ENCODE results near the gene ALDOA. TPM values are rescaled to one million over a fixed set of nuclear protein-coding genes. Genes with fewer than 3 reads are reported as not detected.

The ALDOA gene
- 439 and 543 TPM in 2 replicates for total RNA-seq

GRCh38 chr16:30065102-30065942 lies at the start of gene ALDOA:
ALDOA (plus strand) TSS chr16:30065760; CDS start chr16:30066898, 1,138 bp downstream.

GRCh38 chr16:30022887-30023286 lies 42.7 kb upstream of the ALDOA start, which contains the start of gene C16orf92:
C16orf92 (plus strand) TSS chr16:30023198; CDS start chr16:30023341, 143 bp downstream.

GRCh38 chr16:30030841-30031413 lies 34.6 kb upstream of the ALDOA start, which contains the start of gene TLCD3B:
TLCD3B (minus strand) TSS chr16:30031271; CDS start chr16:30030527, 744 bp downstream.

GRCh38 chr16:30075503-30076275 lies 10.1 kb downstream of the ALDOA start, which contains the start of gene PPP4C:
PPP4C (plus strand) TSS chr16:30075994; CDS start chr16:30076378, 384 bp downstream.

GRCh38 chr16:30091474-30092372 lies 26.2 kb downstream of the ALDOA start, which contains the start of gene TBX6:
TBX6 (minus strand) TSS chr16:30091924; CDS start chr16:30091193, 731 bp downstream.

GRCh38 chr16:30096105-30096861 lies 30.7 kb downstream of the ALDOA start, which contains the start of gene YPEL3:
YPEL3 (minus strand) TSS chr16:30096213; CDS start chr16:30095482, 731 bp downstream.

GRCh38 chr16:30113031-30113710 lies 47.6 kb downstream of the ALDOA start, which contains the start of gene GDPD3:
GDPD3 (minus strand) TSS chr16:30113537; CDS start chr16:30113478, 59 bp downstream.

Other genes starting within 250 kb of the ALDOA start
- gene PAGR1, start 249.6 kb upstream of the ALDOA start, total RNA-seq, result 15.4 and 21.0 TPM in 2 replicates
- 440 and 506 TPM in 2 replicates for gene MVP, start 245.3 kb upstream of the ALDOA start, total RNA-seq
- gene CDIPT, start 202.5 kb upstream of the ALDOA start, total RNA-seq, result 78.7 and 87.2 TPM in 2 replicates
- 6.3 and 10.3 TPM in 2 replicates for gene SEZ6L2, start 166.2 kb upstream of the ALDOA start, total RNA-seq
- gene ASPHD1, start 165.3 kb upstream of the ALDOA start, total RNA-seq, result 5.5 and 7.8 TPM in 2 replicates
- 4.2 and 4.8 TPM in 2 replicates for gene KCTD13, start 139.5 kb upstream of the ALDOA start, total RNA-seq
- 80.6 and 84.0 TPM in 2 replicates for gene TMEM219, start 103.7 kb upstream of the ALDOA start, total RNA-seq
- 49.4 and 60.4 TPM in 2 replicates for gene TAOK2, start 91.9 kb upstream of the ALDOA start, total RNA-seq
- gene HIRIP3, start 70.1 kb upstream of the ALDOA start, total RNA-seq, result 10.3 and 11.8 TPM in 2 replicates
- 16.6 and 20.0 TPM in 2 replicates for gene INO80E, start 69.5 kb upstream of the ALDOA start, total RNA-seq
- gene DOC2A, start 54.7 kb upstream of the ALDOA start, total RNA-seq, result 0.26 and 0.31 TPM in 2 replicates
- gene C16orf92, start 42.6 kb upstream of the ALDOA start, total RNA-seq, result not detected in 2 replicates
- gene TLCD3B, start 34.5 kb upstream of the ALDOA start, total RNA-seq, result 0.19 and 0.40 TPM in 2 replicates
- 167 and 192 TPM in 2 replicates for gene PPP4C, start 10.2 kb downstream of the ALDOA start, total RNA-seq
- 0.12 and 0.13 TPM in 2 replicates for gene TBX6, start 26.2 kb downstream of the ALDOA start, total RNA-seq
- gene YPEL3, start 30.5 kb downstream of the ALDOA start, total RNA-seq, result 8.5 and 14.8 TPM in 2 replicates
- gene GDPD3, start 47.8 kb downstream of the ALDOA start, total RNA-seq, result 0.92 and 0.99 TPM in 2 replicates
- gene MAPK3, start 57.5 kb downstream of the ALDOA start, total RNA-seq, result 41.0 and 51.9 TPM in 2 replicates
- gene CORO1A, start 117.8 kb downstream of the ALDOA start, total RNA-seq, result 0.56 and 0.79 TPM in 2 replicates
- 17.3 and 39.0 TPM in 2 replicates for gene BOLA2B, start 127.9 kb downstream of the ALDOA start, total RNA-seq
- gene SLX1A, start 128.1 kb downstream of the ALDOA start, total RNA-seq, result 10.4 and 14.7 TPM in 2 replicates
- gene SULT1A3, start 133.5 kb downstream of the ALDOA start, total RNA-seq, result 0.79 and 0.93 TPM in 2 replicates
- 0.26 and 0.93 TPM in 2 replicates for gene NPIPB13, start 182.7 kb downstream of the ALDOA start, total RNA-seq

All from aortic smooth muscle cell (primary cell).